Anterior cingulate cortex (tissue), 58 donors: Measurements from ENCODE around the gene NRBP1.

ENCODE experiments used
- DNase-seq, 58 donors: peaks; one replicate each; lab custom pipeline; 2025; lab: John Stamatoyannopoulos, UW

Gene NRBP1

DNA sequence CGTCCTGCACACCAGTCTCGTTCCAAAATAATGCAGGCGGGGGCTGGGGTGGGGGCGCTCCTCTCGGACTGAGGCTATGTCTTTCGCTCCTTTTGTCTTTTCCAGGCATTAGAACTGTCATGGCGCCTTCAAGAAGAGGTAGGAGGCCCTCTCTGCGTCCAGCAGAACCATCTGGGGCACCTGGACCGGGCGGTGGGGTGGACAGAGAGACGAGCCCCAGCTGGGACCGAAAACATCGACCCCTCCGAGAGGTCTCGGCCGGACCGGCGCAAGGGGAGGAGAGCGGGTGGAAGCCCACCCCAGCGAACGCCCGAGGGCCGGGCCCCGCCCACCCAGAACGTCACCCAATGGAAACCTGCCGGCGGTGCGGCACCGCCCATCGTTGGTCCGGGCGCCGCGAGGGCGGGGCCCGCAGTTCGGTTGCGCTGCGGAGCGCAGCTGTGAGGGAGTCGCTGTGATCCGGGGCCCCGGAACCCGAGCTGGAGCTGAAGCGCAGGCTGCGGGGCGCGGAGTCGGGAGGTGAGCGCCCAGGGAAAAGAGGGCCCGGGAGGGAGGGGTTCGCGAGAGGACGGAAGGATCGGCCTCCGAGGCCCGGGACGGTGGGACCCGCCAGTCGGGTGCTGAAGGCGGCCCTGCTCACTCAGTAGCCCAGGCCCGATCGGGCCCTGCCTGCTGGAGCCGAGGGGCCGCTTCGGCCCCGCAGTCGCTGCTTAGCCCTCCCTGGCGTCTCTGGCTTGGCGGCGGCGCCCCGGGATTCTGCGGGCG is at the start of gene NRBP1:
Gene NRBP1, plus strand, starts transcription at position 419 of the 765 bp plus-strand sequence. CDS start 4,643 bp downstream, outside the sequence.
- DNase-seq = peak; percentile 63 to 95 (median 88)

DNA sequence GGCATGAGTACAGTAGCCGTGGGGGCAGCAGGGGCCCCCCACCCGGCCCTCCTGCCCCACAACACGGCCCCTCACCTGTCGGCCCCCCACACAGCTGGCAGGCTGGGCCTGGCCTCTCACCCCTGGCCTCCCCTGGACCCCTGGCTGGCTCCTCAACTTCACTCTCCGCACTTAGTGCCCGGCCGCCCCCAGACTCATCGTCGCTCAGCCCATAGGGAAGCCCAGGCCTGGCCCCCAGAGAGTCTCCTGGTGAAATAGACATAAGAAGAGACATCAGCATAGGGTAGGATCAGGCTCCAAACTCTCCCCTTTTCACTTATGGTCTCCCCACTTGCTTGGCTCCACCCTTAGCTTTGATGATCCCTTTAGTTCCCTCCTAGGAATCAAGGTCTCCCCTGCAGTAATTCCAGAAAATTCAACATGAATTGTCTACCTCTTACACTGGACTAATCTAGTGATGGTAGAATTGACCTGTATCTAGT is 49.6 kb upstream of the NRBP1 start:
- DNase-seq = no peak

DNA sequence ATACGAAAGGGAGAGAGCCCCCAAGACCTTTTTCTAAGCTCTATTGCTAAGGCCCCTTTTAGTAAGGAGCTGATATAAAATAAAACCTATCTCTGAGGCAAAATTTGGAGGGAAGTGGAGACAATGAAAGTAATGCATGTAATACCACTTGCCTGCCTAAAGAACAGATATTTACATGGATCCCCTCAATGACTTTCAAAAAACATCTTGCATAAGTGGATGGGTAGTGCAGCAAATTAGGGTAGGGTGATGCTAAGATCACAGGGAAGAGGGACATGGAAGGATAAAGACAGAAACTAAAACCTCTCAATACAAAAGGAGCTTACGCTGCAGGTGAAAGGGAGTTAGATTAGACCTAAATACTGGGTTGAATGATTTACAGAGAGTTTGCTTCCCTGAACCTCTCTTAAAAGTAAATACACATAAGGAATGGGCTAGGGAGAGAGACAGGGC is 49.0 kb upstream of the NRBP1 start:
- DNase-seq = no peak

DNA sequence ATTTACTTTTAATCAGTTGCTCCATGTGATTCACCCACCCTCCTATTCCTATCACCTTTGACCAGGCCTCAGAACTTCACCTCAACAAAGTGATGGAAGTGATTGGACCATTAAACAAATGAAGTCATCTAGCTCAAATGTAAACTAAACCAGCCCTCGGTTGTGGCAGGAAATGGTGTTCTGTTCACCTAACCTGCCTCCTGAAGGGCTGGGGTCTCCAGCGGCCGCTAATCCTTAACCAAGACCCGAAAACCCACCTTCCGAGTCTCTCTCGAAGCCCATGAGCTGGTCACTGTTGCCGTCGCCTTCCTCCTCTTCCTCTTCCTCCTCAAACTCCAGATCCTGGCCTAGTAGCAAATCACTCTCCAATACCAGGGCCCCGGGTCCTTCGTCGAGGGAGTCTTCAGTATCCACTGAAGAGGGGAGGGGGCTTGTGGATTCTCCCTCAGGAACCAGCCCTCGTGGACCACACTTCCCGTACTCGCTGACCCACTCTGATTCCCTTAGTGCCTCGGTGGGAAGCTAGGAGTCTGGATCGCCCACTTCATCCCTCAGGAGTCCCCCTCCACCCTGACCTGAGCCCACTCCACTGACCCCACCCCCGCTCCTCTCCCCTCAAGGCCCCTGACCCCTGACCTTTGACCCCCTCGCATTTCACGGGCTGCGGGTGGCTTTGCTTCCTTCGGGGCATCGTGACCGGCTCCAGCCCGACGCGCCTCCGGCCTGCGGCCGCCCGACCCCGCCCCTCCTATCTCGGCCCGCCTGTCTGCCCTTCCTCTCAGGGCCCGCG is 48.4 kb upstream of the NRBP1 start:
- peak in 45 of 58 donors; percentile 44 to 89 (median 78) for DNase-seq

DNA sequence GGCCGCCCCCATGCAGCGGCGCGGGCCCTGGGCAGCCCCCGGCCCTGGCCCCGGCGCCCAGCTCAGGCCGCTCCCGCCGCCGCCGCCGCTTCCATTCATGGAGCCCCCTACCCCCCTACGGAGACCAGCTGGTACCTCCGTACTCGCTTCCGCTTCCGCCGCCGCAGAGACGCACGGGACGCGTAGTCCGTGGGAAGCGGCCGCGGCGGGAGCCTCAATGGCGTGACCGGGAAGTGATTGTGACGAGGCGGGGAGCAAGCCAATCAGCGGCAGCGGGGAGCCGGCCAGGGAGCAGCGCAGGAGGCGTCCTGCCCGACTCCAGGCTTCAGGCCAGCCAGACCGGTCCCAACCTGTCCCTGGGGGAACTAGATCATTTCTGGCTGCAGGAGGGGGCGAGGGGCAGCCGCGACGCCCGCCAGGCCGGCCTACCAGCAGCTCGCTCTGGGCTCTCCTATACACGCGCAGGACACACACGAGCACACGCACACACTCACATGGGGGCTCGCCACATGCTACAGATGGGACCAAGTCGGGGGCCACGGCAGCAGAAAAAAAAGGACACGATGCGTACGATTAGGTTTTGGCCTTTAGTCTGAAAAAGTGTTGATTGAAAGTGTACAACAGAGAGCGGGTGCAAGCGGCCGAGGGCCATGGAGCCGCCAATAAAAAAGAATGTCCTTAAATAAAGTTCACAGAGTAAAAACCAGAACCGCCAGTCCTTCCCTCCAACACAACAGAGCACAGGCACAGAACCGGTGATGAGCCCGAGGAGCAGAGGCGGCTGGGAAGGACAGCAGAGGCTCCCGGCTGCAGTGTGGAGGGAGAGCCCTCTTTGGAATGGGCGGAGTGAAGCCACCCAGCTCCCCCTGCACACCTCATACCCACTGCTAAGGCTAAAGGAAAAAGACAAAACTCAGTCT is 47.5 kb upstream of the NRBP1 start, which contains the start of gene ZNF513:
Gene ZNF513, minus strand, starts transcription at position 109 of the 920 bp plus-strand sequence. CDS start 208 bp downstream, outside the sequence.
- DNase-seq = peak; percentile 84 to 99 (median 96)

DNA sequence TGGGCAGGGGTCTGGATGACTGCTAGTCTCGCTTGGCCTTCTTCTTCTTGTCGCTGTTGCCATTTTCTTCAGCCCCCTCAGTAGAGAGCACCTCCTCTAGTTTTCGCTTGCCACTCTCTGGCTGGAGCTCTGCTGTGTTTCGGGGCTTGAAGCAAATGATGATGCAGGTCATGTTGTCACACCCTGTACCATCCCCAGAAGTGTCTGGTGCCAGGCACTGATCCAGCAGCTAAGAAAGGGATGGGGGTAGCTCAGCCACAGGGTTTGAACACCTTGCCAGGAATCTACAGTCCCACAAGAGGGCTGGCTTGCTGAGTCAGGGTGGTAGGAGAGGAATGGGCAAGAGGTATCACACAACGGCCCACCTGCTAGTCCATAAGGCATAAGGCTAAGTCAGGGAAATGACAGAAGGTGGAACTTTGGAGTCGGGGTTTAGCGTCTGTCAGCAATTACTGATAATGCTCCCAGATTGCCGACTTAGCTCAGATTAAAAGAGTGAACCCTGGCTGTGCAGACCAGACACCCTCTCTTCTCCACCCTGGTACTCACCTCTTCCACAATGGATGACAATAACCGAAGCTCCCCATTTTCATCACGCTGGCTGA is 46.8 kb upstream of the NRBP1 start:
- DNase-seq = no peak

DNA sequence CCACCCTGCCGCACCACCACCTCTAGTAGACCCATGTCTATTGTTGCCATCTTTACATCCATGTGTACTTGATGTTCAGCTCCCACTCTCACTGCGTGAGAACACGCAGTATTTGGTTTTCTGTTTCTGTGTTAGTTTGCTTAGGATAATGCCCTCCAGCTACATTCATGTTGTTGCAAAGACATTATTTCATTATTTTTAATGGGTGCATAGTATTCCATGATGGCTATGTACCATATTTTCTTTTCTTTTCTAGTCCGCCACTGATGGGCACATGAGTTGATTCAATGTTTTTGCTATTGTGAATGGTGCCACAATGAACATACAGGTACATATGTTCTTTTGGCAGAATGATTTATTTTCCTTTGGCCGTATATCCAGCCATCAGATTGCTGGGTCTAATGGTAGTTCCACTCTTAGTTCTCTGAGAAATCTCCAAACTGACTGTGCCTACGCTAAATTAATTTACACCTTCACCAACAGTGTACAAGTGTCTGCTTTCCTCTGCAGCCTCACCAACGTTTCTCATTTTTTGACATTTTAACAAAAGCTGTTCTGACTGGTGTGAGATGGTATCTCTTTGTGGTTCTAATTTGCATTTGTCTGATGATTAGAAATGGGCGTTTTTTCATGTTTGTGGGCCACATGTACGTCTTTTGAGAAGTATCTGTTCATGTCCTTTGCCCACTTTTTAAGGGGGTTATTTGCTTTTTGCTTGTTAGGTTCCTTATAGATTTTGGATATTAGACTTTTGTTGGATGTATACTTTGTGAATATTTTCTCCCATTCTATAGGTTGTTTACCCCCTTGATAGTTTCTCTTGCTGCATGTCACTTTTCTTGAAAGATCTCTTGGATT is 37.4 kb upstream of the NRBP1 start:
- DNase-seq = no peak

DNA sequence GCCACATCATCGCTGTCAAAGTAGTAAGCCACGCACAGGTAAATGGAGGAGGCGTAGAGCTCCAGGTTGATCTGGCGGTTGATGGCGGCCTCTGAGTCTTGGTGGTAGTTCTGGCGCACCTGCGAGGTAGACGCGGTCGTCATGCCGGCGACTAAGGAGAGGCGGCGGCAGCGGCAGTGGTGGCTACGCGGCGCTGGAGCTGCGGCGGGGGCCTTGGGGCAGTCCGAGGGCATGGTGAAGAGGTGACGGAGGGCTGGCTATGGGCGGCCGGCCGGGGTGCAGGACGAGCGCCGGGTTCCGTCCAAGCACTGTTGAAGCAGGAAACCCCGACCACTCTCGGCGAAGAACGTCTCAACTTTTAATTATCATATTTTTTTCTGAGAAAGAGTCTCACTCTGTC is 35.2 kb upstream of the NRBP1 start:
- DNase-seq = no peak

DNA sequence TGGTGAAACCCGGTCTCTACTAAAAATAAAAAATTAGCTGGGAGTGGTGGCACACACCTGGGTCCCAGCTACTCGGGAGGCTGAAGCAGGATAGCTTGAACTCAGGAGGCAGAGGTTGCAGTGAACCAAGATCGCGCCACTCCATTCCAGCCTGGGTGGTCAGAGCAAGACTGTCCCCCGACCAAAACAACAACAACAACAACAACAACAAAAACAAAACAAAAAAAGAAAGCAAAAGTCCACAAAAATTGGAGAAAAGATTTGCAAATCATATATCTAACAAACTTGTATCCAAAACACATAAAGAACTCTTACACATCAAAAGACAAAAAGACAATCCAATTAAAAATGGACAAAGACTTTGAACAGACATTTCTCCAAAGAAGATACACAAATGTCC is 29.5 kb upstream of the NRBP1 start:
- no peak for DNase-seq

DNA sequence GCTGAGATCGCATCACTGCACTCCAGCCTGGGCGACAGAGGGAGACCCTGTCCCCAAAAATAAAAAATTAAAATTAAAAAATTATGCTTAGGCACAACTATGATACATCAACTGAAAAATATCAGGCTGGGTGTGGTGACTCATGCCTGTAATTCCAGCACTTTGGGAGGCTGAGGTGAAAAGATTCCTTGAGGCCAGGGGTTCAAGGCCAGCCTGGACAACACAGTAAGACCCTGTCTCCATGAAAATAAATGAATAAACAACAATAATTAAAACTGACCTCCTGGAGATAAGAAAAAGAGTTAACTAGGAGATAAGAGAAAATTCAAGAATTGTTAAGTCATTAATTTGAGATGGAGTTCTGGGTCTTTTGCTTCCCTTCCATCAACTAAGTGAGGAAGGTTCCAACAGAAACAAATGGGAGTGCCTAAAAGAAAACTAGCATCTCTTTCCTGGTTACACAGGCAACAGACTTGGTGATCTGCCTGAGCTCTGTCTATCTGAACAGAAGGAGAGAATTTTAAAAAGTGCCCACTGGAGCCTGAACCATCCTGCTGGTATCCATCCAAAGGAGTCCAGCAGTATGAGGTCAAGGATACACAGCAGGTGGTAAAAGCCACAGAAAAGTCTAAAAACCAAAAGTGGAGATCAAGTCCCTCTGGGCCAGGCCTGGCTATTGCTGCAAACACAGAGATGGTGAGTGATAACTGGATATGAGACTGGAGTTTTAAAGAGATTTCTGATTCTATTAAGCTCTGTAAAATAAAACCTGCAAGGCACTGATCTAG is 27.9 kb upstream of the NRBP1 start:
- no peak for DNase-seq

DNA sequence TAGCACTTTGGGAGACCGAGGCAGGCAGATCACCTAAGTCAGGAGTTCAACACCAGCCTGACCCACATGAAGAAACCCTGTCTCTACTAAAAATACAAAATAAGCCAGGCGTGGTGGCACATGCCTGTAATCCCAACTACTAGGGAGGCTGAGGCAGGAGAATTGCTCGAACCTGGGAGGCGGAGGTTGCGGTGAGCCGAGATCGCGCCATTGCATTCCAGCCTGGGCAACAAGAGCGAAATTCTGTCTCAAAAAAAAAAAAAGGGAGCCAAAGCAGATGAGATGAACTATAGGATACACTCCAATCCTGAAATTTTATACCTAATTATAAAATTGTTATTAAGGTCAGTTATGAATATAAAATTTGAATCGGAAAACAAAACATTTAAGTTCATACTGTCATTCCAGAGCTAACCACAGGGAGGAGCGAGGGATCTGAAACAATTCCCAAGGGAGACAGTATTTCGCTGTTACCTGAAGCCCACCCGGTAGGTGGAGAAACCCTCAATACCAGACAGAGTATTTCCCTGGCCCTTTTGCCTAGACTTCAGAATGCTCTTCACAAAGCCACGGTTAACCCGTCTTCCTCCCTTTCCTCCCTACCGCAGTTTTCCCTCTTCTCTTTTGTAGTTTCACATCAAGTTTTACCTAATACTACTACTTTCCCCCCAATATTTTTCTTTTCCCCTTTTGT is 20.5 kb upstream of the NRBP1 start:
- DNase-seq = peak in 1 of 58 donors; percentile 7

DNA sequence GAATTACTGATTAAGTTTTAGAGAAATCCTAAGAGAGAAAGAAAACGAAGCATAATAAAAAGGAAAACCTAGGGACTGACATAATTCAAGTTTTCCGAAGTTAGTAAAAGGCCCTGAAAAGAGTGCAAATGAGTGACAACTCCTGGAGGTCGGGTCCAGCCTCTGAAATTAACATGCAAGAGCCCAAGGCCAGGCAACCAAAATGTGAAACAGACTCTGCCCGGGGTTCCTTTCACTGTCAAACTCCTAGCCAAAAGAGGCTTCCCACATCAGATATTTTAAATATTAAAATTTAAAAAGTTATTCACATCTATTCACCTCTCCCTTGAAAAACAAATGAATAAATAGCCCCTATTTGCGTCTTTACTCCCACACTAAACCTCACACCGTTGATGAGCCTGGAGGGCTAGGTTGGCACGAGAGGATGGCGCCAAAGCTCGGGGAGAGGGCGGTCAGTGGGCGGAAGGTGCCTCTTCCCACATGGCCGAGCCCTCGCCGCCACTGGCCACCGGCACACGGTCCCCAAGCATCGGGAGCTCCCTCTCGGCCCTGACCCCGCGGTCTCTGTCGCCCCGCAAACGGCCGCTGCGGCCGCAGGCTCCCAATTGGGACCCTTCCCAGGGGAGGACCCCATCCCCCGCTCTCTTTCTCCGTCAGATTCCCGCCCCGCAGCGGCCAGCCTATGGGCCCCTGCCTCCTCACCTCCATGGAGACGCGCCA is 19.7 kb upstream of the NRBP1 start:
- peak in 3 of 58 donors; percentile 18 to 34 (median 33) for DNase-seq

DNA sequence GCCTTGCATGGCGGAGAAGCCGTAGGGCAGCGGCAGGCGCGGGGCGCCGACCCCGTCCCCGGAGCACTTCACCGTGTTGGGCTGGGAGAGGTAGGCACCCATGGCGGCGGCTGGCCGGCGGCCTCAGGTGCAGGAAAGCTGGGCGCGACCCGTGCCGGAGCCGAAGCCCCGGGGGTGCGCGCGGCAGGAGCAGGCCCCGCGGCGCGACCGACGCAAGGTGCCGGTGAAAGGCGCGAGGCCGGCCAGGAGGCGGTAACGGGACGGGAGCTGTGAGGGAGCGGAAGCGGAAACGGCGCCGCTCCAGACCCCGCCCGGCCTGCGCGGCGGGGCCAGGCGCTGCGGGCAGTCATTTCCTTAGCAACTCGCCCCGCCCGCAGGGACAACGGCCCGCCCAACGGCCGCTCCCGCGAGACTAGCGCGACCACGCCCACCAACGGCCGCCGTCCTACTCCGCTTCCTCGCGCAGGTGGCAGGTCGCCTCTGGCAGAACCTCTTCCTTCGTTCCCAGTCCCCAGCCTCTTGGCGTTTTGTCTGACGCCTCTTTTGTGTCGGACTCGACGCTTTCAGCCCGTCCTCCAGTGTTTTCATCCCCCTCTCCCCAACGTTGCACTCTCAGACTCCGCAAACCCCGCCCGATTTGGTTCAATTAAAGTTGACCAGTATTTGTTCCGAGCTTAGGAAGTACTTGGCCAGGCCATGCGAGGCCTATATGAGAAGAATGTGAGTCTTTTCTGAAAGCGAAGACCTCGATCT is 18.9 kb upstream of the NRBP1 start, which contains the start of gene PPM1G:
Gene PPM1G, minus strand, starts transcription at position 271 of the 753 bp plus-strand sequence. Its CDS starts 169 bp downstream, at position 102.
- DNase-seq = peak; percentile 49 to 98 (median 90)

DNA sequence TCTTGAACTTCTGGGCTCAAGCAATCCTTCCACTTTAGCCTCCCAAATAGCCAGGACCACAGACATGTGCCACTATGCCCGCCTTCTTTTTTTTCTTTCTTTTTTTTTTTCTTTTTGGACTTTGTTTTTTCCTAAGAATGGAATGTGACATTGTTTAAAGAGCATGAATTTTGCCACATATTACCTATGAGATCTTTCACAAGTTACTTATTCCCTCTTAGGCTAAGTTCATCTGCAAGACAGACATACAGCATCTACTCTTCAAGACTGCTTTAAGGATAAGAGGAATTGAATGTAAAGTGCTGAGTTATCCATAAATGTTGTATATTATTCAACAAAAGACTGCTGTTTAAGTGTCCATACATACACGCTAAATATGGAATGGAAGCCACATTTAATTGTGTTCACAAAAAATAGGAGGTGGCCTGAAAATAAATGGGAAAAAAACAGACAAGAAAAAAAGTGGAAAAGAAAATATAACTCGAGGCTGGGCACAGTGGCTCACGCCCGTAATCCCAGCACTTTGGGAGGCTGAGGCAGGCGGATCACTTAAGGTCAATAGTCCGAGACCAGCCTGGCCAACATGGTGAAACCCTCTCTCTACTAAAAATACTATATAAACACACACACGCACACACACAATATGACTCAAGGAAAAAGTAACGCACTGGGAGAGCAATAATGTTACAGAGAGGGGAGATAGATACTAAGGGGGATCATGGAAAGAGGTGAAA is 15.8 kb upstream of the NRBP1 start:
- DNase-seq = no peak

DNA sequence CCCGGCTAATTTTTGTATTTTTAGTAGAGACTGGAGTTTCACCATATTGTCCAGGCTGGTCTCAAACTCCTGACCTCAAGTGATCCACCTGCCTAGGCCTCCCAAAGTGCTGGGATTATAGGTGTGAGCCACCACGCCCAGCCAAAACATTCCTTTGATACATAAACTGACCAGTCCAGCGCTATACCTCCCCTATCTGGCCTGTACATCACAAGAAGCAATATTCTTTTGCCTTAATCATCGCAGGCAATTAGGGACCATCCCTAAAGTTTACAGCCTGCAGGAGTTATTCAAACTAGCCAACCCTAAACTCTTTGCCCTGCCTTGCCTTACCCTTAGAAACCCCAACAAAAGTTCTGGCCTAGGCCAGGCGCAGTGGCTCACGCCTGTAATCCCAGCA is 12.3 kb upstream of the NRBP1 start:
- no peak for DNase-seq
